Activated naive CD4-positive, alpha-beta T cell treated with anti-CD3 and anti-CD28 coated beads for 36 hours (primary cell): ENCODE data around the gene IDH3A. TPM values are rescaled to one million over a fixed set of nuclear protein-coding genes. Genes with fewer than 3 reads are reported as not detected.

Source experiments
- CTCF ChIA-PET: fragments of 350-600 bp; sonication (Branson Sonifier 250); formaldehyde crosslinking; loops from one replicate; lab custom pipeline; 2021; ENCODE audit warnings: antibody characterized with exemption; lab: Charles Lee
- DNase-seq: peaks from one replicate; pipeline ENCODE4 v3.0.0-alpha.2; 2020
- H3K27ac Mint-ChIP-seq: one replicate; pipeline ENCODE4 v1.8.0; 2021; ENCODE audit warnings: mild to moderate bottlenecking, mixed read lengths
- H3K27me3 Mint-ChIP-seq: one replicate; pipeline ENCODE4 v1.8.0; 2021; ENCODE audit warnings: low read depth, mixed read lengths
- H3K36me3 Mint-ChIP-seq: one replicate; pipeline ENCODE4 v1.8.0; 2021; ENCODE audit warnings: low read depth, mixed read lengths
- H3K4me1 Mint-ChIP-seq: one replicate; pipeline ENCODE4 v1.8.0; 2021; ENCODE audit warnings: low read depth, mixed read lengths
- H3K4me3 Mint-ChIP-seq: one replicate; pipeline ENCODE4 v1.8.0; 2021; ENCODE audit warnings: mild to moderate bottlenecking, moderate library complexity, mixed read lengths
- H3K9me3 Mint-ChIP-seq: one replicate; pipeline ENCODE4 v1.8.0; 2021; ENCODE audit warnings: mixed read lengths
- intact Hi-C: fragments of 100-400 bp; cut with micrococcal nuclease; formaldehyde crosslinking; loops from one replicate; pipeline ENCODE4 v1.15.1; 2023
- total RNA-seq, 2 experiments: library from RNA; stranded (reverse); gene quantifications; one replicate each; pipeline ENCODE4 v1.2.3, GENCODE V29; 2021

The IDH3A gene
- total RNA-seq, 2 experiments from 2014 or later: 117 to 123 TPM

GRCh38 chr15:78216276-78217104 lies 67.3 kb downstream of the IDH3A start:
- Mint-ChIP-seq H3K36me3 (no peaks in the 10 kb centered on the region), H3K27ac (no peak overlapping the region), H3K9me3 (no peaks in the 10 kb centered on the region), H3K27me3 (peaks cover 2% of the 10 kb centered on the region), H3K4me1 (no peaks in the 10 kb centered on the region), H3K4me3 (no peak overlapping the region)
- no peak for DNase-seq
- CTCF ChIA-PET: no interaction called here
- intact Hi-C loops: no loop called here

- no peaks in the 10 kb centered on the region for H3K27me3 Mint-ChIP-seq
- no peaks in the 10 kb centered on the region for H3K36me3 Mint-ChIP-seq
- intact Hi-C loops: no loop called here
- no peak for DNase-seq
- no peak overlapping the region for H3K27ac Mint-ChIP-seq
- CTCF ChIA-PET: no interaction called here
- no peak overlapping the region for H3K4me3 Mint-ChIP-seq
- H3K4me1 Mint-ChIP-seq: peaks cover 1% of the 10 kb centered on the region
- H3K9me3 Mint-ChIP-seq: no peaks in the 10 kb centered on the region
These were observed 71.6 kb downstream of the IDH3A start for GRCh38 chr15:78220713-78221112.

Other genes with a start within 250 kb of the IDH3A start
- 10 to 100 TPM; 57.1 to 60.3 TPM for gene TBC1D2B, start 71.7 kb upstream of the IDH3A start, total RNA-seq
- not detected for gene SH2D7, start 56.8 kb upstream of the IDH3A start, total RNA-seq
- gene CIB2, start 17.9 kb upstream of the IDH3A start, total RNA-seq: 1 to 10 TPM; 1.9 to 2.1 TPM
- not detected for gene ACSBG1, start 85.2 kb downstream of the IDH3A start, total RNA-seq
- gene DNAJA4, start 115.2 kb downstream of the IDH3A start, total RNA-seq: 10 to 100 TPM; 40.1 to 41.6 TPM
- 10 to 100 TPM; 44.2 to 46.9 TPM for gene SKIC8, start 150.2 kb downstream of the IDH3A start, total RNA-seq
- under 1 TPM; 0.38 to 0.52 TPM for gene CRABP1, start 191.0 kb downstream of the IDH3A start, total RNA-seq